MM.1S (cell line): ENCODE measurements around the gene SYNE1.

ENCODE experiments used
- CTCF ChIP-seq: fragments of 300-600 bp; sonication (generic); IDR thresholded peaks from 2 replicates; pipeline ENCODE4 v1.5.1; 2016; ENCODE audit warnings: antibody characterized with exemption, low read length, mixed read lengths
- EZH2 ChIP-seq: fragments of 300-600 bp; sonication (generic); optimal IDR thresholded peaks from 2 replicates; pipeline ENCODE3; 2017; ENCODE audit warnings: low read depth, mild to moderate bottlenecking, antibody characterized with exemption, low read length, mixed read lengths
- EZH2phosphoT487 ChIP-seq: fragments of 300-600 bp; sonication (generic); IDR thresholded peaks from 2 replicates; pipeline ENCODE4 v1.6.1; 2018; ENCODE audit warnings: antibody characterized with exemption, low read length

GRCh38 chr6:152435816-152436215 is 201.3 kb downstream of the SYNE1 start:
- no peak for TF ChIP-seq CTCF
- TF ChIP-seq EZH2 = no peak
- TF ChIP-seq EZH2phosphoT487 = no peak
